ENCODE data around the gene RMDN3.
A peak's percentile ranks its signal among the peaks of the same experiment; 100 is the strongest.

Gene RMDN3

DNA sequence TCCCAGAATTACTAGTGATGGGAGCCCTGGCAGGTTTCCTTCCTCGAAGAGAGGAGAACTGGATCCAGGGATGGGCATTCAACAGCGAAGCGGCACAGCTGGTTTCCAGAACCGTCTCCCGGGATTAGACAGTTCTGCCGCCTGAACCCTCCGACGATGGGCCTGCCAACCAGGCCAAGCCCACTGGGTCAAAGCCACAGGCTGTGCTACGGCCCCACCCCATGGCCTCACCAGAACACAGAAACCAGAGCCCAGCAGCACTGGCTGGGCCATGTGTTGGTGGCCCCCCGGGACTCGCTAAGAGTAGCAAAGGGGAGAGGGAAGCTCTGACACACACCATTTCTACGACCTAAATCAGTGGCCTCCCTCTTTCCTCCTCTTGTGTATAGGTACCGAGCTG lies 17.0 kb upstream of the RMDN3 start:
- no peak for DNase-seq

DNA sequence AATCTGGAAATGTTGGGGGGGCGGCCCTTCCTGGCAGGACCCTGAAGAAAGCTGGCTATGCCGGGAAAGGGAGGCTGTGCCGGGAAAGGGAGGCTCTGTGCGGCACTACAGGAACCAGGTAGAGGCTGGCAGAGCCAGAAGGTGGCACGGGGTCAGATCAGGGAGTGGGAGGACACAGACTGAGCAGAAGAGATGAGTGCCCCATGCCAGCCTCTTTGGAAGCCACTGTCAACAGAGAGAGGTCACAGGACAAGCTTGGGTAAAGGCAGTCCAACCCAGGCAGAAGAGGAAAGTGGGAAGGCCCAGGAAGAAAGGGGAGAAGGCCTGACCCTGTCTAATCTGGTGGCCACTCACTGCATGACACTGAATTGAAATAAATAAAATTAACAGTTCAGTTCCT lies 16.2 kb upstream of the RMDN3 start:
- no peak for DNase-seq

DNA sequence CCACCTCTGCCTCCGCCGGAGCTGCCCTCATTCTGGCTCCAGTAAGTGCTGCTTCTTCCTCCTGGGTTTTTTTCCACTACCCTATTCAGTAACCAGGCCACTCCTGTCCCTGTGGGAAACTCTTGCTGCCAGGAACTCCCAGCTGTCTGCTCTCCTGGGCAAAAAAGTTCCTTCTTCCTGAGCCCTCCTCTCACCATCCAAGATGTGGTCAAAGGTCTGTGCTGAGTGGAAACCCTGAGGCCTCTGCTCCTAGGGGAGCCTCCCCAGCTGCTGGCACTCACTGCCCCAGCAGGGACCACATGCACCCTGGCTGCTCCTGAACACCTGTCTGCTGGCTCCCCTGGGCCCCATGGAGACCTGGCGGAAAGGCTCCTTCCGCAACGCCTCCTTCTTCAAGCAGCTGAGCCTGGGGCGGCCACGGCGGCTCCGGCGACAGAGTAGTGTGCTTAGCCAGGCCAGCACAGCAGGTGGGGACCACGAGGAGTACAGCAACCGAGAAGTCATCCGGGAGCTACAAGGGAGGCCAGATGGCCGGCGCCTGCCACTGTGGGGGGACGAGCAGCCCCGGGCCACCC lies 15.2 kb upstream of the RMDN3 start:
- no peak for DNase-seq

DNA sequence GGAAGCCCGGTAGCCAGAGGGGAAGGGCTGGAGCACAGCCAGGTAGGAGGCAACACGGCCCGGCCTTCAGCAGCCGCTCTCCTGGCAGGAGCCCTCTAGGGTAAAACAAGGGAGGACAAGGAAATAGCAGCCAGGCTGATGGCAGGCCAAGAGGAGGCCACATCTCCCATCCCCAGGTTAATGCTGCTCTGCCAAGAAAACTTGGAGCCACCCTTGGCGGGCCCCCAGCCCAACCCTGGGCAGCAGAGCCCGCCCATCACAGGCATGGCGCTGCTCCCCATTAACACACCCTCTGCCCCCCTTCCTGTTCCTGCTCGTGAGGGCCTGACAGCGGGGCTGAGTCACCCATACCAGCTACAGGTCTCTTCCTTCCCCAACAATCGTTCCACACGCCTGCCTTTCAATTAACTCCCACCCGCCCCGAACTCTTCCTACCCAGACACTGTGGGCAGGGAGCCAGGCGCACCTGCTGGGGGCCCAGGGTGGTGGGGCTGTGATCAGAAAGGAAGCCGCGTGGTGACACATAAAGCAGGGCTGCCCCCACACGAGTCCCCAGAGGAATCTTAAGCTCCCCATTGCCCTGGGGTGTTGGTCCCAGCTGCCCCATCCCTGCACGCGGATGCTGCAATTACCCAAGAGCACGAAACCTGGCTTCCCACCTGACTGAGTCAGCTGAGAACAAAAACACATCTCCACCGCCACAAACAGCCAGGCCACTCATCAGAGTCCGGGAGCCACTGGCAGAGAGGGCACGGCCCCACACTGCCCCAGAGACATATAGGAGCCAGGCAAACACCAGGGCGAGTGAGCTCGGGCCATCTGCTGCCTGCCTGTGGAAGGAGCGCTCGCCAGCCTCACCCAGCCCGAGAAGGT lies 14.5 kb upstream of the RMDN3 start, which contains the start of gene C15orf62:
Gene C15orf62 (plus strand): TSS at position 707 of the 873 bp plus-strand sequence. CDS start 516 bp downstream, outside the sequence.
- DNase-seq = peak; percentile 41

DNA sequence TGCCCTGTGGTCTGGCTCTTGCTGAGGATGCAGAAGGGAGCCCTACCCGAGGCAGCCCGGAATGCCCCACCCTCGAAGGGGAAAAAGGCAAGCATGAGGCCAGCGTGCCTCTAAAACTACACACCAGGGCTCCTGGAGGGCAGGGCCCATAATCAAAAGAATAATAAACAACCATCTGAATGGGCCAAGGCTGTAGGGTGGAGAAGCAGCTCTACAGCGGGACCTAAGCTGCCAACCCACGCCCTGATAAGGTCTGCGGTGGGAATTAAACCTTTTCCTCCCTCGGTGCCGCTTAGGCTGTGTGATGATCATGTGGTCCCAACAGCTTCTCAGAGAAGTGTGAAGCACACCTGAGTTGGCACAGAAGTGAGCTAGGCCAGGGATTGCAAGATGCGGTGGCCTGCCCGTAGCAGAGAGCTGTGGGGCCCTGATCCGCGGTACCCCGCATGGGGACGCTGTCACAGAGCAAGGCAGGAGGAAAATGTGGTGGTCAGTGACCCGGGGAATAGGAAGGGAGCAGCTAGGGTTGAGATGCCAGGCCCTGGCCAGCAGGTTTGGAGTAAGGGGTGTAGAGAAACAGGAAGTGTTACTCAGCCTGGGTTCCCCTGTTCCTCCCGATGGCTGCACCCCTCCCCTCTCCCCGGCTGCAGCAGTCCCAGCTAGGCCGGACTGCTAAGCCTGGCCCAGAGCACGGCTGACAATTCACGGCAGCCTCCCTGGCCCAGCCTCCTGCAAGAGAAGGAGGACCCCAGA lies 13.6 kb upstream of the RMDN3 start:
- no peak for DNase-seq

DNA sequence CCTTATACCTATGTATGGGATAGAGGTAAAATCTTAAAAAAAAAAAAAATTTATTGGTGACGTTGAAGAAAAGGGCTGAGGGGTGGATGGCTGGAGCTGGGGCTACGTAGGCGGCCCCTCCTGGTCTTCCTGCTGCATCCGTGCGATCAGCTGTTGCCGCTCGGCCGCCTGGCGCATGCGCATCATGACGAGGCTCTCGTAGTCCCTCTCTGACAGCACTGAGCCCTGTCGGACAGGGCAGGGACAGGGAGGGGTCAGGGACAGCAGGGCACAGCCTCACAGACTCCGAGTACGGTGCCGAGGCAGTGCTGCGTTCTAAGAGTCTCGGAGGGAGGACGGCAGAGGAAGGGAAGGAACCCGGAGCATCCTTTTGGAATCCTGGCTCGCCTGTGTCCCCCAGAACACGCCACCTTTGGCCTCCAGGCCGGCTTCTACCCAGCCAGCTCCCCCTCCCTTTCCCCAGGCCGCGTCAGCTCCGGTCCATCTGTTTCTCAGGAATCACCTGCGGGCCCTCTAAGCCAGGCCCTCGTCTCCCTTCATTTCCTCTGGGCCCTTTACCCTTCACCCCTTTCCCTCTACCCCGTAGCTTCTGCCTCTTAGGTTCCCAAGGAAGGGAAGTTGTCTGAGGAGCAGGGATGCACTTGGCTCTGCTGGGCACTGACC lies 12.9 kb upstream of the RMDN3 start:
- DNase-seq = no peak

DNA sequence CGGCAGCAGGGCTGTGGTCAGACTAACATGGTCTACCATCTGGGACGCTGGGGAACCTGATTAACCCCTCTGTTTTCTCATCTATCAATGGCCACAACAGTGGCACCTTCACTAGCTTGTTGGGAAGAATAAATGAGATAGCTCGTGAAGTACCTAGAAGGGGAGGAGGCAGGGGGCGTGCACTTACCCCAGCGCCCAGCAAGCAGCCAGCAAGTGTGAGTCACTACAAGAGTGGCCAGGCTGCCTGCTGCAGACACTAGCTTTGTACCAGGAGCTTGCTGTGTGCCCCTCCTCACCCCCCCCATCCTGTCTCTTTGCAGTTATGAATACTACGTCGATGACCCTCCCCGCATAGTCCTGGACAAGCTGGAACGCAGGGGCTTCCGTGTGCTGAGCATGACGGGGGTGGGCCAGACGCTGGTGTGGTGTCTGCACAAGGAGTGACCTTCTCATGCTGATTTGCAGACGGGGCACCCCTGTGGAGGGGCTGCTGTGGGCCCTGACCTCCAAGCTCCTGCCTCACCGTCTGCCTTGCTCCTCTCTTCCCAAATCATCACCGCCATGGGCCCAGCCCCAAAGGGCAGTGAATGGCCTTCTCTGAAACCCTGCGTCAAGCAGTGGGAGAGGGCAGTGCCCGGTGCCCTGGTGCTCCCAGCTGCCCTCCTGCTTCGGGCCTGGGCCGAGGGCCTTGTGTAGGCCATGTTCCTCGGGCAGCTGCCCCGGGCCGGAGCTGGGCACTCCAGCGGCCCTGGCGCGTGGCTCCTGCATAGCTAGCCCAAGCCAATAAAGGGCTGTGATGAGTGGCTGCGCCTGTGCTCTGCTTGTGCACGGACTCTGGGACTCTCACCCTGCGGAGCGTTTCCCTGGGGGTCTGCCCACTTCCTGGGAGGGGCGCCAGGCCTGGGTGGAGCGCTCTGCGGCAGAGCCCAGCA lies 12.1 kb upstream of the RMDN3 start:
- no peak for DNase-seq

DNA sequence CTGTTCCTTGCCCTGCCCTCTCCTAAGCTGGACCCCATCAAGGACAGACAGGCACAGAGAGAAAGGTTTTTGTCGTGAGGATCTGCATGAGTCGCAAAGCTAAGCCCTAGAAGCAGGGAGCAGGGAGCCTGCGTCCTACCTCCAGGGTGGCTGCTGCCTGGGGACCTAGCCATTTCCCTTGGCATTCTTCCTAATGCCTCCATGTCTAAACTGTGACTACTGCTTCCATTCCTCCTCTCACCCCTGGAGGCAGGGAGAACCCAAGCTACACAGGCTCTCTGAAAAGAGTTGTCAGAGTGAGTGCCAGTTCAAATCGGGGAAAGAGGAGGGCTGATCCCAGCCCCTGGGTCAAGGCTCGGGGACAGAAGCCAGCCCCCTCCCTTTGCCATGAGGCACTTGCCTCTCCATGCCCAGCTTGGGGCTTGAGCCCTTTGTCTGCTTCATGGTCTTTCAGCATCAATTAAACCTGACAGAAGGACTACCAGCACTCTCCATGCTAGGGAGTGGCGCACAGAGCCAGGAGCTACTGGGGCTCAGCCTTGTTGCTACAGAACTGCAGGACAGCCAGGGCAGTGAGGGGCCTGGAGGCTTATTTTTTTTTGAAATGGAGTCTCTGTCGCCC lies 11.3 kb upstream of the RMDN3 start:
- no peak for DNase-seq

DNA sequence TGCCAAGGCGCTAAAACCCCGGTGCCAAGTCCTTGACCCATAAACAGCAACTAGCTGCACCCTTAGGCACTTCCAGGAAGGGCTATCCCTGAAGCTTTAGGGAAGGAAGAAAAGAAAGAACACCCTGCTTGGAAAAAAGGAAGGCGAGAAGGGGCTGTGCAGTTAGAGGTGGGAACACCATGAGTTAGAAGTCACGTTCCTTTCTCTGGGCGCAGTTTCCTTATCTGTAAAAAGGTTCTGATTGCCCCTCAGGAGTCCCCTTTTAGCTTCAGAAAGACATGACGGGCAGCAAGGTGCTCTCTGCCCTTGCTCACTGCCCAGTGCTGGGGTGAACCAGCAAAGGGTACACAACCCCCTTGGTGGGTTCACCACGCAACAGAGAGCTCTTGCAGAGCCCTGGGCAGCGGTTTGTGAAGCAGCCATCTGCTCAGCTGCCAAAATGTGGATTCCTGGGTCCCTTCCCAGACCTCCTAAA lies 9.6 kb upstream of the RMDN3 start:
- DNase-seq = no peak

DNA sequence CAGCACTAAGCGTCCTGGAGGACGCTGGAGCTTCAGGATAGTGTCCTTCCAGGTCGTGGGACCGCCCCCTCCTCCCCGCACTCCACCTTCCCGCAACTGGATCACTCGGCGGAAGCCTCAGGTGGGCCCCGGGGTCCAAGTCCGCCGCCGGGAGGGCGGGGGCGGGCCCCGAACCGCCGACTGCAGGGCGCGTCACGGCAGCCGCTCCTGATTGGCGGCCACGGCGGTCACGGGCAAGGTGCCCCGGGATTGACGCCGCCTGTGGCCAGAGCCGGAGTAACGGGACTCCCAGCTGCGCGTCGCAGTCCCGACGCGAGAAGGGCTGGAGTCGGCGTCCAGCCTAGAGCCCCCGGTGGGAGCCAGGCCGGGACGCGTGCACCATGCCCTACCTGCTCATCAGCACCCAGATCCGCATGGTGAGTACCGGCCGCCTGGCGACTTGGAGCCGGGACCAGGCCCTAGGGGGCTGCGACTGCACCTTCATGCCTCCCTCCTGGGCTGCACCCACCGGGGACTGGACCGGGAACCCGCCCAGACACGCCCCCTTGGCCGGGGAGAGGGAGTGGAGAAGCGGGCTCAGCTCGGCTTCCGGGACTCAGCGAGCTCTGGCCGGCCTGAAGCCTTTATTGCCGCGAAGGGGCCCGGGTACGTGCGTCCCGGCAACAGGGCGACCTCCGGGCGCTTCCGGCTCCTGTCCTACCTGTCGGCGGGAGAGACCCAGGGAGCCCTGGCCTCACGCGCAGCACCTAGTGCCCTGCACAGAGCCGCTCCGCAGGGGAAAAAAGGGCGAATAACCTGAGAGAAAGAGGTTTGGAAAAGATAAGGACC lies 9.0 kb upstream of the RMDN3 start, which contains the start of gene GCHFR:
Gene GCHFR (plus strand): TSS at position 268 of the 828 bp plus-strand sequence. CDS start 113 bp downstream, at position 381.
- peak; percentile 49 for DNase-seq

DNA sequence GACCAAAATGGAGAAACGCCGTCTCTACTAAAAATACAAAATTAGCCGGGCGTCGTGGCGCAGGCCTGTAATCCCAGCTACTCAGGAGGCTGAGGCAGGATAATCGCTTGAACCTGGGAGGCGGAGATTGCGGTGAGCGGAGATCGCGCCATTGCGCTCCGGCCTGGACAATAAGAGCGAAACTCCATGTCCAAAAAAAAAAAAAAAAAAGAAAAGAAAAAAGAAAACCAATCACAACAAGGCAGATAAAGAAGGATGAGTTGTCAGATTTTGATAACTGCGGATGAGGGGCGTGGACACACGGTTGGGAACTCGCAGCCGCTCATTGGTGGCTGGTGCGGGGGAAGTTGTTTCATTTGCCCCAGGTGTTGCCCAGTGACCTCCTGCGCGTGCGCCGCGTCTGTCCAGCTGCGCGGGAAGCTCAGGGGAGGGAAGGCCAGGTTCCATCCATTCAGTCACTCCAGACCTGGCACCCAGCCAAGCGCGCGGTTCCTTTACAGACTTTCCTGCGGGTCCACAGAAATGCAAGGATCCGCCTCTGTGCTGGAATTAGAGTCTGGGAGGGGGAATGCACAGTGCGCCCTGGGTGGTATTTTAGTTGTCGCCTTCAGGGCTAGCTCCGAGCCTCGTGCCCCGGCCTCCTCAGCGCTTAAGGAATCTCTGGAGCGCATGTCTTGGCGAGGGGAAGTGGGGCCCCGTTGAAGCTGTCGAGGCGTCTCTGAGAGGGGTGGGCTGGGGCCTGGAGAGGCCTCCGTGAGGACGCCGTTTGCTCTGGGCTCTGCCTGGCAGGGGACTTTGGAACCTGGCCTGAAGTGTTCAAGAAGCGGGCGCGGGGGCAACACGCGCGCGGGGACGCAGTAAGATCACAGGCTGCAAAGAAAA lies 8.1 kb upstream of the RMDN3 start:
- DNase-seq = peak; percentile 32

DNA sequence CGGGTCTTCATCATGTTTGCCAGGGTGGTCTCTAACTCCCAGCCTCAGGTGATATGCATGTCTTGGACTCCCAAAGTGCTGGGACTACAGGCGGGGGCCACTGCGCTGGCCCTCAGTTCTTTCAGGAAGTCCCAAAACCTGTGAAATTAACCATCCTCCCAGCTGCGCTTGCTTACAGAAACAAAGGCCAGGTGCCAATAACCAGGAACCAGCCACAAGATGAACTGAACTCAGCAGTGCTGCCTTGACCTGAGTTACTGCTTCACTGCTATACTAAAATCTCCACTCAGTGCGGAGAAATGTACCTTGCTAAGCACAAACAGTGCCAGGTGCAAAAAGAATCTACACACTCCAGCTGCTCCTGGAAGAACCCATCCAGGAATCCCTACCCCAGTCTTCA lies 4.9 kb upstream of the RMDN3 start:
- DNase-seq = no peak

DNA sequence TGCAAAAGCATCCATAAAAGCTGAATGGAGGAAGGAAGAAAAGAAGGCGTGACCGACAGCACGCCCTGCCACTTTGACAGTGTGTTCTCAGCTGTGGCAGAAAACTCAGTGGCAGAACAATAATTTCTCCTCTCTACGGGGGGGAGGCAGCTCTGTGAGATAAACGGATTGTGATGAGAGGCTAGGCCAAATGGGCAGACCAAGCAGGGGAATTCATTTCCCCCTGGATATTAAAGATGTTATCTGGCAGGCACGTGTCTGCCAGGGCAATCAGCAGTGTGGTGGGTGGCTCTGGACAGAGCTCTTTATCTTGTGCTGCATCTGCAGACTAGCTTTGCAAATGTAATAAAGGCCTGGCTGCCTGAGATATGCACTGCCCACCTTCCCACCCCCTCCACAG lies 1.9 kb upstream of the RMDN3 start:
- no peak for DNase-seq

DNA sequence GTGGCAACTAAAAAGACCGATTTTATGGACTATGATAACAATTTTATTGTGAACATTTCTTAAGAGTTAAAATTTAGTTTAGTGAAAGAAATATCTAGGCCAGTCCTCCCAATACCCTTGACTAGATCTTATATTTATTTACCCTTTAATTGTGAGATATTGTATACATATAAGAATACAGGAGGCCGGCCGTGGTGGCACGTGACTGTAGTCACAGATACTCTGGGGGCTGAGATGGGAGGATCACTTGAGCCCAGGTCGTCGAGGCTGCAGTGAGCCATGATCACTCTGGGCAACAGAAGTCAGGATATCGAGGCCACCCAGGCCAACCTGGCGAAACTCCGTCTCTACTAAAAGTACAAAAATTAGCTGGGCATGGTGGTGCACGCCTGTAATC lies 756 bp upstream of the RMDN3 start:
- no peak for DNase-seq

DNA sequence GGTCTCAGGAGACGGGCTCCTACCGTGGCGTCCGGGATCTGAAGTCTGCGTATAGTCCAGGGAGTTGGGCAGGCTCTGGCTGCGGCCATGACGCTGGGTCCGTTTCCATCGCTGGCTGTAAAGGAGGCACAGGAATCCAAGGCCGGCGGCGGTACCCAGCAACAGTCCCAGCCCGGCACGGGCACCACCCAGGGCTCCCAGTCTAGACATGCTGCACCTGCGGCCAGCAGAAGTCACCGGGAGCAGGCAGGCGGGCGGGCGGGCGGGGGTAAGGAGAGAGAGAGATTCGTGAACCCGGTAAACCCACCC lies 526 bp downstream of the RMDN3 start:
- no peak for DNase-seq

DNA sequence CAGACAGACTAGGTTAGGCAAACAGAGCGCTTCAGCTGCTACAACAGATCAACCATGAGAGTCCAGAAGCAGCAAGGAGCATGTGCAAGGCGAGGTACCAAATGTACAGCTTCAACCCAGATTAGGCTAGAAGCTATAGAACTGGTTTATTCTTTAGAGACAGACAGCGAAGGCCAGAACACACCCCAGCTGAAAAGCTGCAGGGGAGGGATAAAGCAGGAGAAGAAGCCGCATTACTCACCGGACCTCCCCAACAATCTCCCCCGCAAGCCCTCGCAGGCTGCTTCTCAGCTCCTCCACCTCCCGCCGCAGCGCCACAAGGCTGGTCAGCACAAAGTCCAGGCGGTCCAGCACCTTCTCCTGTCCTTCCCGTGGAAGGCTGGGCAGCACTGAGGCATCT lies 3.3 kb downstream of the RMDN3 start:
- DNase-seq = no peak

DNA sequence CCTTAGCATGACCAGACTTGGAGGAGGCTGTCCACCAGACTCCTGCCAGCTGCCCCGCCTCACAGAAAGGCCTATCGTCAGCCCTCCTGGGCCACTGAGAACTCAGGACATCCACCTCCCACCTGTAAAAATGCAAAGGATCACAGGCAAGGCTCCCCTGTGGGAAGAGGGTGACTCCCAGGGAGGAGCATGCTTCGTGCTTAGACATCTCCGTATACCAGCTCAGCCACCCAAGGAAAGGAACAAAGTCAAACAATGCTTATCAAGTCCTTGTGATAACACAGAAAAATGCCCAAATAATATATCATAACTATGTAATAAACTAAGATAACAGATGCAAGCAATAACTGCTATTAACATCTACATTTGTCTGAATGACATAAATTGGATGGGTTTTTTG lies 4.2 kb downstream of the RMDN3 start:
- DNase-seq = no peak

DNA sequence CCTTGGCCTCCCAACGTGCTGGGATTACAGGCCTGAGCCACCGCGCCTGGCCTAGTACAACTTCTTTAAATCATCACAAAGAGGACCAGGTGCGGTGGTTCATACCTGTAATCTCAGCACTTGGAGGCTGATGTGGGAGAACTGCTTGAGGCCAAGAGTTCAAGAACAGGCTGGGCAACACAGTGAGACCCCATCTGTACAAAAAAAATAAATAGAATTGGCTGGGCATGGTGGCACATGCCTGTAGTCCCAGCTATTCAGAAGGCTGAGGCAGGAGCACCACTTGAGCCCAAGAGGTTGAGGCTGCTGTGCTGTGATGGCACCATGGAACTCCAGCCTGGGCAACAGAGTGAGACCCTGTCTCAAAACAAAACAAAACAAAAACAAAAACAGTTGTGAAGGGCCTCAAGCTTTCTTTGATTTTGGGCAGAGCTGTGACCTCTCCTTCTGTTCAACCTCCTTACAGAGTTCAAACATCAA lies 5.9 kb downstream of the RMDN3 start:
- DNase-seq = no peak
